GM10248 (cell line): ENCODE data around the gene RTP3.

ENCODE experiments used
- CTCF ChIA-PET: fragments of 300-600 bp; sonication (Branson Sonifier 250); formaldehyde crosslinking; extraction: SDS; loops from one replicate; lab custom pipeline; 2021; ENCODE audit warnings: antibody characterized with exemption; lab: Yijun Ruan, JAX
- POLR2A ChIA-PET: fragments of 350-650 bp; sonication (Branson Sonifier 250); formaldehyde crosslinking; extraction: SDS; loops from one replicate; lab custom pipeline; 2020; ENCODE audit warnings: antibody characterized with exemption; lab: Yijun Ruan, JAX
- DNase-seq: peaks from one replicate; pipeline ENCODE4 v3.0.0; 2012; ENCODE audit errors: extremely low spot score
- TF ChIP-seq, protein P1 (sequence below): IDR thresholded peaks from 2 replicates; pipeline ENCODE4 v1.5.1; 2012; ENCODE audit warnings: mild to moderate bottlenecking, low read depth; ENCODE audit errors: extremely low read depth, missing control alignments, control extremely low read depth

Gene RTP3

DNA sequence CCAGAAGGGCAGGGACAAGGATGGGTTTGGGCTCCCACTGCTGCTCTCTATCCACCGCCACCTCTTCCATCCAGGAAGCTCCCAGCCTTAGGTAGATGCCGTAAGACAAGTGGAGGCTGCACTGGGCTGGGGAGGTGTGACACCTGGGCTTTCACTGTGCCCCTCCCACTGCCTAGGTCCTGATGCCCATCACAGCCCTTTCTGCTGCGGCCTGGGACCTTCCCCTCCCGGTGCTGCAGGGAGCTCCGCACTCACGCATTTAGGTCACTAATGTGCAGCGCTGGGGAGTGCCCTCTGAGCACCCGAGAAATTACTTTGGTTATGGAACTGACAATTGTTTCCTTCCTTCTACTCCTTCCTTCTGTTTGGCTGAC, 33.9 kb upstream of the RTP3 start:
- no peak for DNase-seq
- TF ChIP-seq, protein P1, sequence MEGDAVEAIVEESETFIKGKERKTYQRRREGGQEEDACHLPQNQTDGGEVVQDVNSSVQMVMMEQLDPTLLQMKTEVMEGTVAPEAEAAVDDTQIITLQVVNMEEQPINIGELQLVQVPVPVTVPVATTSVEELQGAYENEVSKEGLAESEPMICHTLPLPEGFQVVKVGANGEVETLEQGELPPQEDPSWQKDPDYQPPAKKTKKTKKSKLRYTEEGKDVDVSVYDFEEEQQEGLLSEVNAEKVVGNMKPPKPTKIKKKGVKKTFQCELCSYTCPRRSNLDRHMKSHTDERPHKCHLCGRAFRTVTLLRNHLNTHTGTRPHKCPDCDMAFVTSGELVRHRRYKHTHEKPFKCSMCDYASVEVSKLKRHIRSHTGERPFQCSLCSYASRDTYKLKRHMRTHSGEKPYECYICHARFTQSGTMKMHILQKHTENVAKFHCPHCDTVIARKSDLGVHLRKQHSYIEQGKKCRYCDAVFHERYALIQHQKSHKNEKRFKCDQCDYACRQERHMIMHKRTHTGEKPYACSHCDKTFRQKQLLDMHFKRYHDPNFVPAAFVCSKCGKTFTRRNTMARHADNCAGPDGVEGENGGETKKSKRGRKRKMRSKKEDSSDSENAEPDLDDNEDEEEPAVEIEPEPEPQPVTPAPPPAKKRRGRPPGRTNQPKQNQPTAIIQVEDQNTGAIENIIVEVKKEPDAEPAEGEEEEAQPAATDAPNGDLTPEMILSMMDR, result no peak
- CTCF ChIA-PET, result interaction anchor here (2.0 kb wide), 1 partner anchor 25 kb away, joined by 12 read pairs; no protein-coding TSS in a partner anchor
- POLR2A ChIA-PET, result no interaction called here

DNA sequence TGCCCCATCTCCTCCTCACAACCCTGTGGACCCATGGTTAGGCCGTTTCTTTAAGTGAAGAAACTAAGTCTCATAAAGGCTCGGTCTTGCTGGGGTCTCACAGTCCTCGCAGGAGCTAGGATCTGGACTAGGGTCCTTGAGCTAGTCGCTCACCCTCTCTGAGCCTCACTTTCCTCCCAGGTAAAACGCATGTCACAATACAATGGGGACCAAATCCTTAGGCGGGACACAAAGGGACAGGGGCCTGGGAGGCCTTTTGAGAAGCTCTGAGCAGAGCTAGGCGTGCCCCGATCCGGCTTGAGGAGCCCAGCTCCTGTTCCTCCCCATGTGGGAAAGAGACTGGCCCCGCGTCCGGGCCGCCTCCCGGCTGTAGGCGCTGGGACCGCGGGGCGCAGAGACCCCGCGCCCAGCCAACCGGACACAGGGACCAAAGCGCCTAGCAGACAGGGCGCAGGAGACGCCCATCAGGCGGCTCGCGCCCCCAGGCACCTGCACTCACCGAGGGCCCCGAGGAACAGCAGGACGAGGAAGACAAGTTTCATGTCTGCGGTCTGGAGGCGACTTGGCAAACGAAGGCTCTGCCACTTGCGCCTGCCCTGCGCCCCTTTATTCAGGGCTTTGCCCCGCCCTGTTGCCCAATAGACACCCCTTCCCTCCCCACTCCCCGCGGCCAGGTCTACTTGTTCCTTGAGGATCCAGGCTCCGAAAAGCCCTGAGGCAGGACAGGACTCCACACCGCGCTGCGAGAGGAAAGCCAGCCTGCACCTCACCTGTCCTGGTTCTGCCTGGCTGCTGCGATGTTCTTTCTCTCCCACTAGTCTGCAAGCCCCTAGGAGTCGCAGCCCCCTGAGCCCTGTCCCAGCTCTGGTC, 33.2 kb upstream of the RTP3 start, which contains the start of gene LTF:
LTF (minus strand) TSS at position 580 of the 870 bp plus-strand sequence; CDS start at position 542, 38 bp downstream.
- CTCF ChIA-PET, result interaction anchor here (2.0 kb wide), 1 partner anchor 24 kb away, joined by 12 read pairs; no protein-coding TSS in a partner anchor
- no peak for DNase-seq
- POLR2A ChIA-PET, result no interaction called here
- TF ChIP-seq, protein P1, result no peak

DNA sequence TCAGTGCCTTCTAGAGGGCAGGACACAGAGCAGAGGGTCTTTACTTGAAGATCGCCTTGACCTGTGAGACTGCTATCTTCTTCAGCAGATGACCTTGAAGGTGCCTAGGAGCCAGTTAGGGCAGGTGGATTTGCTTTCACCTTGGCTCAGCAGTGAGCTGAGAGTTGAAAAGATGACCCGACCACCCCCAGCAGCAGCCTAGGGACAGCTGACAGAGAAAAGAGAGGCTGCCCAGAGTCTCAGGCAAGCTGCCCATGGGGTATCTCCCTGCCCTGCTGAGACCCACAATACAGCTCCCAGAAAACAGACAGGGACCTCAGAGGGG, 32.6 kb upstream of the RTP3 start:
- TF ChIP-seq, protein P1, result no peak
- ChIA-PET POLR2A (no interaction called here), CTCF (interaction anchor here (0.9 to 7.3 kb wide), 3 partner anchors 19 to 164 kb away, joined by 3 to 44 read pairs (median 3); no protein-coding TSS in a partner anchor)
- no peak for DNase-seq

DNA sequence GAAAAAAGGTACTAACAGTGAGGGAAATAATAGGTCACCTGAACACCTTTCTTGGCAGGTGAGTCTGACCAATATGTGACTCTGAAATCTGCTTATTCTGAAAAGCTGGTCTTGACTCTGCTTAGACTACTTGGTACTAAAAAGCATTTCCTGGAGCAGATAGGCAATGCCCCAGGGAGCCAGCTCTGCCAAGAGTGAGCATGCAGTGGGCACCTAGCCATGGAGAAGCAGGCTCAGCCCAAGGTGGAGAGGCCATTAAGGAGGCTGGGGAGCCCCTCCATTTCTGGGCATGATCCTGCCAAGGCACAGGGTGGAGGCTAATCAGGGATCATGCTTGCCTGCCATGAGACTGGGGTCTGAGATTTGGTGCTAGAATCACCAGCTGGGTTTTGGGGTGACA, 31.5 kb upstream of the RTP3 start:
- POLR2A ChIA-PET, result no interaction called here
- CTCF ChIA-PET, result interaction anchor here (7.3 kb wide), 1 partner anchor 23 kb away, joined by 44 read pairs; no protein-coding TSS in a partner anchor
- DNase-seq, result no peak
- TF ChIP-seq, protein P1, result no peak

DNA sequence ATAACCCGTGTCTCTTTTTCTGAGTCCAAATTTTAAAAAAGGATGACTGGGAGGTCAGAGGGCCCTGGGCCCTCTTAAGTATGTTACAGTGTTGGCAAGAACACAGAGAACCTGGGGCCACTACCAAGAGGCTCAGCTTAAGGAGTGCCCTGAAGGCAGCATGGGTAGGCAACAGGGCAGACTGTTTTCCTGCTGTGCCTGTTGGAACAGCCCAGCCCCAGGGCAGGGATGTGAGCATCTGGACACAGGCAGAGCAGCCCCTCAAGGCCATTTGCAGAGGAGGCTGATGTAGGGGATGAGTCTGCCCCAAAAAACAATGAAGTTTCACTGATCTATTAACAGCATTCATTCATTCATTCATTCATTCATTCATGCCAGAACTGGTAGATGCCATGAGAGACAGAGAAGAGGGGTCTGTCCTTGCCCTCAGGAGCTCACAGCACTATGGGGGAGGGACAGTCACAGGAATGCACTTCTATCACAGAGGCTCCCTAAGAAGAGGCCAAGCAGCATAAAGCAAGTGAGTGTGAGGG, 30.8 kb upstream of the RTP3 start:
- CTCF ChIA-PET, result interaction anchor here (7.3 kb wide), 1 partner anchor 22 kb away, joined by 44 read pairs; no protein-coding TSS in a partner anchor
- TF ChIP-seq, protein P1, result no peak
- POLR2A ChIA-PET, result no interaction called here
- no peak for DNase-seq

DNA sequence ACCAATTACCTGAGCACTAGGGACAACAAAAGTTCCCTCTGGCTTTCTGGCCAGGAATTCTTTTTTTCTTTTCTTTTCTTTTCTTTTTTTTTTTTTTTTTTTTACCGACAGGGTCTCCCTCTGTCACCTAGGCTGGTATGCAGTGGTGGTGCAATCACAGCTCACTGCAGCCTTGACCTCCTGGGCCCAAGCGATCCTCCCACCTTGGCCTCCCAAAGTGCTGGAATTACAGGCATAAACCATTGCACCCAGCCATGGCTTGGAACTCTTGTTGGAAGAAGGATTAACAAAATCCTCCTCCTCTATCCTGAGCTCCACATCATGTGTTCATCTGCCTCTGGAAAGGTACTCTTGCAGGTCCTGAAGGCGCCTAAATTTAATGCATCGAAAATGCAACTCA, 30.2 kb upstream of the RTP3 start:
- TF ChIP-seq, protein P1, result no peak
- CTCF ChIA-PET, result interaction anchor here (7.3 kb wide), 1 partner anchor 21 kb away, joined by 44 read pairs; no protein-coding TSS in a partner anchor
- POLR2A ChIA-PET, result no interaction called here
- DNase-seq, result no peak
